HG02623 (cell line): ENCODE results near the gene PTBP3.
"Not testable (repeated sequence)": the region's sequence is repeated elsewhere in the genome, so short reads cannot be mapped to it uniquely, and the experiment has no call there.

ENCODE experiments used
- ATAC-seq: cut with Tn5 transposase; IDR thresholded peaks from one replicate; pipeline ENCODE4 v1.9.1; 2021; ENCODE audit warnings: moderate library complexity; ENCODE audit not compliant: unreplicated experiment

Gene PTBP3, protein sequence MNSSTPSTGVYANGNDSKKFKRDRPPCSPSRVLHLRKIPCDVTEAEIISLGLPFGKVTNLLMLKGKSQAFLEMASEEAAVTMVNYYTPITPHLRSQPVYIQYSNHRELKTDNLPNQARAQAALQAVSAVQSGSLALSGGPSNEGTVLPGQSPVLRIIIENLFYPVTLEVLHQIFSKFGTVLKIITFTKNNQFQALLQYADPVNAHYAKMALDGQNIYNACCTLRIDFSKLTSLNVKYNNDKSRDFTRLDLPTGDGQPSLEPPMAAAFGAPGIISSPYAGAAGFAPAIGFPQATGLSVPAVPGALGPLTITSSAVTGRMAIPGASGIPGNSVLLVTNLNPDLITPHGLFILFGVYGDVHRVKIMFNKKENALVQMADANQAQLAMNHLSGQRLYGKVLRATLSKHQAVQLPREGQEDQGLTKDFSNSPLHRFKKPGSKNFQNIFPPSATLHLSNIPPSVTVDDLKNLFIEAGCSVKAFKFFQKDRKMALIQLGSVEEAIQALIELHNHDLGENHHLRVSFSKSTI

DNA sequence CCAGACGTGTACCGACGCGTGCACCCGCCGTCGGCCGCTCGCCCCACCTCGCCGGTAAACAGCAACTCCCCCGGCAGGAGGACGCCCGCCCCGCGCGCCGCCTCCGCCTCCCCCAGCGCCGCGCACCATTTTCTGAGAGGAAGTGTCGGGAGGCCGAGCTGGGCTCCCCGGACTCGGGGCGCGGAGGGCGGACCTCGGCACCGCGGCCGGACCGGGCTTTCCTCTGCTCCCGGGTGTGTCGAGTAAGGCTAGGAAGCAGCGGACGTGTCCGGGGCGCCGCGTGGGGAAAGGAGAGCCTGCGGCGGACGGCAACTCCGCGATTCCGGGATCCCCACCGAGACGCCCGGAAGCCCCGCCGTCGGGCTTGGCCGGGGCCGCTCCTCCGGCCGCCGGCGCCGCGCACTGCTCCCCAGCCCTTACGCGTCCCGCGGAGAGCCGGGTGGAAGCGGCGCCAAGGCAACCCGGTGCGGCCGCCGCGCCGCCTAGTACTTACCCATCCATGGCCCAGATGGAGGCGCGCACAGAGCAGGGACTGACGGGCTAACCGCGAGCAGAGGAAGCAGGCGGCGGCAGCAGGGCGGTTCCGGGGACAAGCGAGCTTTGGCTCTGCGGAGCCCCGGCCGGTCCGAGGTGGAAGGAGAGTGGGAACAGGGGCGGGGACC is at the start of gene PTBP3:
Gene PTBP3 (minus strand): TSS at position 643 of the 662 bp plus-strand sequence. CDS start 35,754 bp downstream, outside the sequence.
- ATAC-seq, result peak; percentile 52

DNA sequence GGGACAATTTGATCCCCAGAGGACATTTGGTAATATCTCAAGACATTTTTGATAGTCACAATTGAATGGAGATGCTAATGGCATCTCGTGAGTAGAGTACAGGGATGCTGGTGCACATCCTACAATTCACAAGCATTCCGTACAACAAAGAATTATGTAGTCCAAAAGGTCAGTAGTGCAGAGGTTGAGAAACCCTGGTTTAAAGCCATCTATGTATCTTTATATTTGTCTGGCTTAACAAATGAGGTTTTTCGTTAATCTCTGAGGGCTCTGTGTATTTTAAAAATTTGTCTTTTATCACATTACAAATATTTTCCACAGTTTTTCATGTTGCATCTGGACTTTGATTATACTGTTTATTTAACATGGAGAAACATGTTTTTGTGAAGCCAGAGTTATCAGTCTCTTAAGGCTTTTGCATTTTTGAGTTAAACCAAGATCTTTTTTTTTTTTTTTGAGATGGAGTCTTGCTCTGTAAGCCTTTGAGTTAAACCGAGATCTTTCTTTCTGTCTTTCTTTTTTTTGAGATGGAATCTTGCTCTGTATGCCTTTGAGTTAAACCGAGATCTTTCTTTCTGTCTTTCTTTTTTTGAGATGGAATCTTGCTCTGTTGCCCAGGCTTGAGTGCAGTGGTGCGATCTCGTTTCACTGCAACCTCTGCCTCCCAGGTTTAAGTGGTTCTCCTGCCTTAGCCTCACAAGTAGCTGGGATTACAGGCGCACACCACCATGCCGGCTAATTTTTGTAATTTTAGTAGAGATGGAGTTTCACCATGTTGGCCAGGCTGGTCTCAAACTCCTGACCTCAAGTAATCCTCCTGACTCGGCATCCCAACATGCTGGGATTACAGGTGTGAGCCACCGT is 49.3 kb upstream of the PTBP3 start:
- ATAC-seq, result no peak

DNA sequence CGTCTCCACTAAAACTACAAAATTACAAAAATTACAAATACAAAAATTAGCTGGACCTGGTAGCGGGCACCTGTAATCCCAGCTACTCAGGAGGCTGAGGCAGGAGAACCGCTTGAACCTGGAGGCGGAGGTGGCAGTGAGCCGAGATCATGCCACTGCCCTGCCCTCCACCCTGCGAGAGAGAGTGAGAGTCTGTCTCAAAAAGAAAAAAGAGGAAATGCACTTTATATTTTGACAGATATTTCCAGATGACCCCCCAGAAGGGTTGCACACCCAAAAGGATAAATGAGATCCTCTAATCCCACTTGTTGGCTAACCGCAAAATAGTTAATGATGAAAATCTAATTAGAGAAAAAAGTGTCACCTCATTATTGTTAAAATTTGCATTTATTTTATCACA is 48.6 kb upstream of the PTBP3 start:
- no peak for ATAC-seq

GRCh38 chr9:112380825-112381221 is 47.4 kb upstream of the PTBP3 start:
- ATAC-seq, result no peak

- ATAC-seq, result peak; percentile 9
Observed at GRCh38 chr9:112380102-112380824, 46.8 kb upstream of the PTBP3 start, which contains the start of gene HSDL2. Gene HSDL2, plus strand, starts transcription at chr9:112380108. Its CDS starts 56 bp downstream, at chr9:112380164.

- ATAC-seq, result peak; percentile 70
Observed at GRCh38 chr9:112379177-112380101, 46.0 kb upstream of the PTBP3 start.

- peak; percentile 11 for ATAC-seq
Observed at GRCh38 chr9:112378328-112379176, 45.1 kb upstream of the PTBP3 start.

GRCh38 chr9:112377684-112378327 is 44.4 kb upstream of the PTBP3 start:
- ATAC-seq, result no peak

DNA sequence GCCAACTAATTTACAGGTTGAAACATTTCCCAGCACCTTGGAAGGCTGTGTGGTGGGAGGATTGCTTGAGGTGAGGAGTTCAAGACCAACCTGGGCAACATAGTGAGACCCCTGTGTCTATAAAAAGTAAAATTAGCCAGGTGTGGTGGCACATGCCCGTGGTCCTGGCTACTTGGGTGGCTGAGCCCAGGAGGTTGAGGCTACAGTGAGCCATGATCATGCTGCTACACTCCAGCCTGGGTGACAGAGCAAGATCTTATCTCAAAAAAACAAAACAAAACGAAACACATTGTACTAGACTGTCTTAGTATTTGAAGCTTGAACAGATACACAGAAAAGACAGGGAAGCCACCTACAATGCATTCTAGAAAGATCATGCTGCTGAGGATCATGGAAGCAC is 43.7 kb upstream of the PTBP3 start:
- no peak for ATAC-seq

DNA sequence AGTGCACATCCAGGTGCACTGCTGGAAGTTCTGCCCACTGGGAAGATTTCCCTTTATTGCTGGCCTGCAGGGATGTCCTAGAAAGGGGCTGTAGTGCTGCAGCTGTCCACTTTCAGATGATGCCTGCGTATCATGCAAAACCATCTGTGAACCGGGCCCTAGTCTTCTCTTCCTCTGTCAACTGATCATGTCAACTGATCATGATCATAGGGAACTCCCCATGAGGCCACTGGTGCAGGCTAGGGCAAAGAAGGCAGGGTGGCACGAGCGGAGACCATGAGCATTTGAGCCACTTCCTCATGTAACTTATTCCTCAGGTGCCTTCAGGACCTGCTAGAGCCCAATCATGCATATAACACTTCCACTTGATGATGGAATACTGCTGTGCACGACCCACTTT is 41.9 kb upstream of the PTBP3 start:
- ATAC-seq, result no peak

DNA sequence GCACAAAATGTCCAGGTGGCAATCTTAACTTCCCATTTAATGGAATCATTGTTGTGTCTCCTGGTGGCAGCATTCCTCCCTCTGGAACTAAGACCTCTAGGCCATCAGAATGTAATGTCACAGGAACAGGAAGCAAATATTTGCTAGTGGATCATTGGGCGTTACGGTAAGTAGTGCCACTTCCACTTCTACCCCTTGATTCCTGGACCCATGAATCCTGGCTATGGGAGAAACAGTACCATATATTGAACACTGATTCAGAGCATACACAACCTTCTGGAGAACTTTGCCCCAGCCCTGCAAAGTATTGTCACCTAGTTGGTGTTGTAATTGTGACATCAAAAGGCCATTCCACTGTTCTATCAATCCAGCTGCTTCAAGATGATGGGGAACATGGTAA is 40.8 kb upstream of the PTBP3 start:
- not testable (repeated sequence) for ATAC-seq

DNA sequence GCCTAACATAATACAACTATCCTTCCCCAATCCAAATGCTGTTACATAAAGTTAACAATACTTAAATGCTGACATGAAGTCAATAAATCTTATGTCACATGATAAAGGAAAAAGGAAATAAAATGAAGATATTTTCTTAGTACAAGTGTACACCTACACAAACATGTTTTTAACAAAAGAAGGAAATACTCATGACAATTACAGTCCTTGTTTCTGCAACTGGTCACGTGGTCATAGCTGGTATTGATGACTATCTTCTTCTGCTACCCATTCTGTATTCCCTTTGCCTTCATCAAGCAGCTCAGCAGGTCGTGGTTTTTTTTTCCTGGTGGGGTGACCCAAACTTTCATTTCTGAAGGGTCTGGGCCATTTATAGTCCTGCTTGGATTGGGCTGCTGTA is 40.2 kb upstream of the PTBP3 start:
- not testable (repeated sequence) for ATAC-seq

DNA sequence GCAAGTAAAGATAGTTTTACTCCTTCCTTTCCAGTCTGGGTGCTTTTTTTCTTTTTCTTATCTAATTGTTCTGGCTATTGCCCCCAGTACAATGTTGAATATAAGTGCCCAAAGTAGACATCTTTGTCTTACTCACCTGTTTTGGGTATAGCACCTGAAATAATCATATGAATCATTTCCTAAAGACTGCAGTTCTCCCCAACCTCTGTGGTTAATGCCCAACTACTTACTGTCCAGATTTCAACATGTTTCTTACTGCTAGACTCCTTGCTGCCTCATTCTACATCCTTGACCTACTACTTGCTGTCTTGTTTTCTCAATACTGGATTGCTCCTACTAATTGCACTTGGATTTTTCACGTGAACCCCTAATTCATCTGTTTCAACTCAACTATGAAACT is 37.6 kb upstream of the PTBP3 start:
- ATAC-seq, result no peak

DNA sequence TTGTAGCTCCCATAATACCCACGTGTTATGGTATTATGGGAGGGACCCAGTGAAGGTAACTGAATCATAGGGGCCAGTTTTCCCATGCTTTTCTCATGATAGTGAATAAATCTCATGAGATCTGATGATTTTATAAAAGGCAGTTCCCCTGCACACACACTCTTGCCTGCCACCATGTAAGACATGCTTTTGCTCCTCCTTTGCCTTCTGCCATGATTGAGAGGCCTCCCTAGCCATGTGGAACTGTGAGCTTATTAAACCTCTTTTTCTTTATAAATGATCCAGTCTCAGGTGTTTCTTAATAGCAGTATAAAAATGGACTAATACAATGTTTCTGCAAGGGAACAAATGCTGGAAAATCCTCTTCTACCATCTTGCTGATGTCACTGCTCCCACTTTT is 36.4 kb upstream of the PTBP3 start:
- no peak for ATAC-seq

DNA sequence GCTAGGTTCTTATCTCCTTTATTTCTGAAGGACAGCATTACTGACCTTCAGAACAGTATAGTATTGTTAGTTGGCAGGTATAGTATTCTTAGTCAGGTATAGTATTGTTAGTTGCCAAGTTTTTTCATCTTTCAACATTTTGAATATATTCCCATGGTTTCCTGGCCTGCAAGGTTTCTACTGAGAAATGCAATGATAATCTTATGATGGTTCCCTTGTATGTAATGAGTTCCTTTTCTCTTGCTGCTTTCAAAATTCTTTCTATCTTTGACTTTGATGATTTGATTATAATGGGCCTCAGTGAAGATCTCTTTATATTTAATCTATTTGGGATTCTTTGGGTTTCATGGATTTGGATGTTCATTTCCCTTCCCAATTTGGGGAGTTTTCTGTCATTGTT is 34.0 kb upstream of the PTBP3 start:
- no peak for ATAC-seq

DNA sequence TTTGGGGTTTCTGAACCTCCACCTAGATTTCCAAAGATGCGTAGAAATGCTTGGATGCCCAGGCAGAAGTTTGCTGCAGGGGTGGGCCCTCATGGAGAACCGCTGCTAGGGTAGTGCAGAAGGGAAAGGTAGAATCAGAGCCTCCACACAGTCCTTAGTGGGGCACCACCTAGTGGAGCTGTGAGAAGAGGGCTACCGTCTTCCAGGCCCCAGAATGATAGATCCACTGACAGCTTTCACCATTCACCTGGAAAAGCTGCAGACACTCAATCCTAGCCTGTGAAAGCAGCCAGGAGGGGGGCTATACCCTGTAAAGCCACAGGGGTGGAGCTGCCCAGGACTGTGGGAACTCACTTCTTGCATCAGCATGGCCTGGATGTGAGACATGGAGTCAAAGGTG is 33.2 kb upstream of the PTBP3 start:
- ATAC-seq, result no peak

DNA sequence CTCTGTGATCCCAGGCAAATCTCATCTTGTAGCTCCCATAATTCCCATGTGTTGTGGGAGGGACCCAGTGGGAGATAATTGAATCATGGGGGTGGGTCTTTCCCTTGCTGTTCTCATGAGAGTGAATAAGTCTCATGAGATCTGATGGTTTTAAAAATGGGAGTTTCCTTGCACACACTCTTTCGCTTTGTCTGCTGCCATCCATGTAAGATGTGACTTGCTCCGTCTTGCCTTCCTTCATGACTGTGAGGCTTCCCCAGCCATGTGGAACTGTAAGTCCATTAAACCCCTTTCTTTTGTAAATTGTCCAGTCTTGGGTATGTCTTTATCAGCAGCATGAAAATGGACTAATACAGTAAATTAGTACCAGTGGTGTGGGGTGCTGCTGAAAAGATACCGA is 31.8 kb upstream of the PTBP3 start:
- not testable (repeated sequence) for ATAC-seq

GRCh38 chr9:112364761-112365160 is 31.3 kb upstream of the PTBP3 start:
- no peak for ATAC-seq
